Measurements from ENCODE around the gene GADD45B. TPM values are rescaled to one million over a fixed set of nuclear protein-coding genes. Genes with fewer than 3 reads are reported as not detected.

GADD45B gene
- total and polyA plus RNA-seq, 2 donors (not counting 3 experiments of a cell fraction or from before 2014, with no cell fraction given): 61.3 to 267 TPM

DNA sequence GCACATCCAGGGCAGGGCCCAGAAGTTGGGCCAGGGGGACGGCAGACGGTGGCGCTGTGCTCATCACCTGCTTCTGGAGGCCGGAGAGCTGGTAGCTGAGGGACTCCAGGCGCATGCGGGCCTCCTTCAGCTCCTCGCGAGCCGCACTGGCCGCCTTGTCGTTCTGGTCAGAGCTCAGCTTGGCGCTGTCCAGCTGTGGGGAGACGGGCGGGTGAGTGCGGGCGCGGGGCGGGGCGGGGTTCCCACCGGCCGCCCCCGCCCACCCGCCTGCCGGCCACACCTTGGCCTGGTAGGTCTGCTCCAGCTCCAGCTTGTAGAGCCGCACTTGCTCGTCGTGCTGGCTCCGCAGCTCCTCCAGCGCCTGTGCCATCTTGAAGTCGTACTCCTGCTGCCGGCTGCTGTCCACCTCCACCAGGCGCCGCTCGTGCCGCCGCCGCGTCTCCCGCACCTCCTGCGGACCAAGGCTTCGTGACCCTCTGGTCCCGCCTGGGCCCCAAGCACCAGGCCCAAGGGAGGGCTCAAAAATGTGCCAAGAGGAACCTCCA is 41.1 kb upstream of the GADD45B start:
- H3K27ac ChIP-seq (ENCODE audit: insufficient read depth, low read depth, low read length): no peak overlapping the region
- H3K9me1 ChIP-seq (replicated peaks; ENCODE audit: control insufficient read depth, extremely low read depth, insufficient read depth, low read length): no peaks in the 10 kb centered on the region
- H4K20me1 ChIP-seq (replicated peaks; ENCODE audit: control insufficient read depth, extremely low read depth, insufficient read depth, low read length): no peaks in the 10 kb centered on the region
- FAIRE-seq: no peak
- H2AFZ ChIP-seq (ENCODE audit: low read depth, low read length): no peak overlapping the region
- H3K27me3 ChIP-seq (ENCODE audit: control insufficient read depth in 2 of 2, insufficient read depth in 2 of 2, low read length in 2 of 2): no peaks in the 10 kb centered on the region
- intact Hi-C loops (cut with micrococcal nuclease): no loop called here
- no peak overlapping the region for H3K4me3 ChIP-seq (replicated peaks in 1 of 3; ENCODE audit: insufficient read depth in 1 of 3, low read depth in 1 of 3, low read length in 3 of 3)
- H3K4me2 ChIP-seq (ENCODE audit: insufficient read depth, low read length): no peak overlapping the region
- DNase-seq (ENCODE audit: low read depth, low spot score): no peak
- no peaks in the 10 kb centered on the region for H3K4me1 ChIP-seq (ENCODE audit: control insufficient read depth, extremely low read depth, insufficient read depth, low read length)
- TF ChIP-seq POLR2A (IDR thresholded peaks at IDR 0.05; ENCODE audit: low read depth, low read length) (no peak), FOS (IDR thresholded peaks at IDR 0.05; ENCODE audit: borderline replicate concordance, insufficient read depth, low read length) (no peak), EZH2 (IDR thresholded peaks at IDR 0.05; ENCODE audit: borderline replicate concordance, low read depth, low read length, severe bottlenecking) (no peak), JUN (IDR thresholded peaks at IDR 0.05; ENCODE audit: borderline replicate concordance, insufficient read depth, insufficient read length, low read depth) (no peak), MYC (IDR thresholded peaks at IDR 0.05; ENCODE audit: low read depth, low read length) (no peak), GATA2 (IDR thresholded peaks at IDR 0.05; ENCODE audit: insufficient read depth, insufficient read length, low read depth, low read length) (no peak), POLR2AphosphoS5 (IDR thresholded peaks at IDR 0.05; ENCODE audit: insufficient read depth, low read depth, low read length) (no peak)
- TF ChIP-seq, protein P1, sequence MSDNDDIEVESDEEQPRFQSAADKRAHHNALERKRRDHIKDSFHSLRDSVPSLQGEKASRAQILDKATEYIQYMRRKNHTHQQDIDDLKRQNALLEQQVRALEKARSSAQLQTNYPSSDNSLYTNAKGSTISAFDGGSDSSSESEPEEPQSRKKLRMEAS (IDR thresholded peaks at IDR 0.05; ENCODE audit: insufficient read depth, insufficient read length): no peak
- TF ChIP-seq, protein P2, sequence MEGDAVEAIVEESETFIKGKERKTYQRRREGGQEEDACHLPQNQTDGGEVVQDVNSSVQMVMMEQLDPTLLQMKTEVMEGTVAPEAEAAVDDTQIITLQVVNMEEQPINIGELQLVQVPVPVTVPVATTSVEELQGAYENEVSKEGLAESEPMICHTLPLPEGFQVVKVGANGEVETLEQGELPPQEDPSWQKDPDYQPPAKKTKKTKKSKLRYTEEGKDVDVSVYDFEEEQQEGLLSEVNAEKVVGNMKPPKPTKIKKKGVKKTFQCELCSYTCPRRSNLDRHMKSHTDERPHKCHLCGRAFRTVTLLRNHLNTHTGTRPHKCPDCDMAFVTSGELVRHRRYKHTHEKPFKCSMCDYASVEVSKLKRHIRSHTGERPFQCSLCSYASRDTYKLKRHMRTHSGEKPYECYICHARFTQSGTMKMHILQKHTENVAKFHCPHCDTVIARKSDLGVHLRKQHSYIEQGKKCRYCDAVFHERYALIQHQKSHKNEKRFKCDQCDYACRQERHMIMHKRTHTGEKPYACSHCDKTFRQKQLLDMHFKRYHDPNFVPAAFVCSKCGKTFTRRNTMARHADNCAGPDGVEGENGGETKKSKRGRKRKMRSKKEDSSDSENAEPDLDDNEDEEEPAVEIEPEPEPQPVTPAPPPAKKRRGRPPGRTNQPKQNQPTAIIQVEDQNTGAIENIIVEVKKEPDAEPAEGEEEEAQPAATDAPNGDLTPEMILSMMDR (IDR thresholded peaks at IDR 0.05; ENCODE audit: extremely low read depth in 1 of 2, insufficient read depth in 1 of 2, low read depth in 1 of 2, low read length in 2 of 2): no peak
- H3K79me2 ChIP-seq (ENCODE audit: control insufficient read depth, insufficient read depth, low read length): peaks cover 12% of the 10 kb centered on the region
- peaks cover 7 to 39% of the 10 kb centered on the region in 2 experiments for H3K36me3 ChIP-seq (ENCODE audit: control insufficient read depth in 2 of 2, extremely low read depth in 1 of 2, insufficient read depth in 2 of 2, low read length in 2 of 2)
- CTCF ChIA-PET: no interaction called here
- H3K9me3 ChIP-seq (replicated peaks; ENCODE audit: control insufficient read depth, insufficient read depth, low read length): no peaks in the 10 kb centered on the region
- POLR2A ChIA-PET: no interaction called here
- dilution Hi-C loops (cut with MboI; ENCODE audit: extremely low pct_ligation_motif_present, low sequenced_read_pairs): no loop called here
- no peak overlapping the region for H3K9ac ChIP-seq (replicated peaks; ENCODE audit: extremely low read depth, insufficient read depth, low read length)
- BruUV-seq (replicated peaks): no TSS peak

Data from endothelial cell of umbilical vein (primary cell).